NCI-H82 (cell line): ENCODE measurements around the gene ASXL1.

Experiments
- DNase-seq: peaks from one replicate; lab custom pipeline; 2025; lab: John Stamatoyannopoulos, UW

ASXL1 gene

DNA sequence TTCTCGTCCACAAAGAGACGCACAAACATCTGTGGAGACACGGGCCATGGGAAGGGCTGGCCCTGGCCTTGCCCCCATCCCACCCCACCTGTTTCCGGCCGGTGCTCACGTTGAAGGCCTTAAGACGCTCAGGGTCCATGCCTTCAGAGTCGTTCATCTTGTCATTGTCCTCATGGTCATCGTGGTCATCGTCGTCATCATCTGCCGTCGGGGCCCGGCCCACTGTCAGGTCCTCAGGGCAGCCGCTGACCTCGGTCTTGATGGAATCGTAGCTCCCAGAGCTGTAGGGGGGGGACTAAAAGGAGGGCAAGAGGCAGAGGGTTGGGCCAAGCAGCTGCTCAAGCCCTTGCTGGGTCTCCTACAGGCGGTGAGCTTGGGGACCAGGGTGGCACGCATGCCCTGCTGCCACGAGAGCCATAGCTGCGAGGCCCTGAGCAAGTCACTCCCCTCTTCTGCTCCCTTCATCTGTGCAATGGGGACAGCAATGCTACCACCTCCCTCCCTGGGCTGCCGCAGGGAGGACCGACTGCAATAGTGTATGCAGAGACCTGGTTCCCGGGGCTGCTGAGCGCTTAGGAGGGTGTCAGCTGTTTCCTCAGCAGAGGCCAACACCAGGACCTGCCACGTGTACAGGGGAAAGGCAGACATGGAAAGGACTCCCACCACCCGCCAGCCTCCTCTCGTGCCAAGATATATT is 95.5 kb downstream of the ASXL1 start:
- DNase-seq: no peak

DNA sequence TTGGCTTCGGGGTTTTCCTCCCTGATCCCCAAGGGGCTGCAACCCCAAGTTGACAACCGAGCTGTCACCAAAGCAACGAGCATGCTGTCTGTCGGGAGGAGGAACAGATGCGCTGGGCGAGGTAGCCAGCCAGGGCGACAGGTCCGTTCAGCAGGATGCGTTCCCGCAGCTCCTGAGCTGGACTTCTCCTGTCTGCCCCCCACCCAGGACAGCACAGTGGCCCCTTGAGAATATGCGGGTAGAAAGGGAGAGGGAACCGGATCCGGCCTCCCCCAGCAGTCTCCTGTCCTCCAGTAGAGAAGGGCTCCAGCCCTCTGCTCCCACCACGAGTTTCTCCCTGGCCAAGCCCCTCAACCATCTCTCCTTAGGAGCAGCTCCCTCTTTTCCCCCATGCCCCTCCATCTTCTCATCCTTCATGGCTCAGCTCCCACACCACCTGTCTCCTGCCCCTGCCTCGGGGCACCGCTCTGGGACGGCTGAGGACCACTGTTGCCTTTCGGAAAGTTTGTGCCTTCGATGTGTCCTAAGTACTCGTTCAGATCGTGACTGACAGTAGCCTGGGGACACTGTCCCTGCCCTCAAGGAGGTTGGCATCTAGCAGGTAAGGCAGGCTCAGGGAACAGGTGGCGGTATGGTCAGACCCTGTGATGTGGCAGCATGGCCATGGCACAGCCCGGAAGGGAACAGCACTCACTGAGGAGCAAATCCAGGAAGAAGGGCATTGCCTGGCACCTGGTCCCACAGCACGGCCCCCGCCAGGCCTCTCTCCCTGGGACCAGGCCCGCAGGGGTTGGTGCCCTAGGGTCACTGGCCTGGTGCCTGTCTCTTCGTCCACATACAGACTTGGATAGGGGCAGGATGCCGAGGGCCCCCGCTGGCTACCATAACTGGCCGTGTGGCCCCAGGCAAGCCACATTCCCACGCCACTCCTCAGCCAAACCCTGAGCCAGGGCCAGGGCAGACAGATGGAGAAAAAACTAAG is 96.3 kb downstream of the ASXL1 start:
- no peak for DNase-seq

DNA sequence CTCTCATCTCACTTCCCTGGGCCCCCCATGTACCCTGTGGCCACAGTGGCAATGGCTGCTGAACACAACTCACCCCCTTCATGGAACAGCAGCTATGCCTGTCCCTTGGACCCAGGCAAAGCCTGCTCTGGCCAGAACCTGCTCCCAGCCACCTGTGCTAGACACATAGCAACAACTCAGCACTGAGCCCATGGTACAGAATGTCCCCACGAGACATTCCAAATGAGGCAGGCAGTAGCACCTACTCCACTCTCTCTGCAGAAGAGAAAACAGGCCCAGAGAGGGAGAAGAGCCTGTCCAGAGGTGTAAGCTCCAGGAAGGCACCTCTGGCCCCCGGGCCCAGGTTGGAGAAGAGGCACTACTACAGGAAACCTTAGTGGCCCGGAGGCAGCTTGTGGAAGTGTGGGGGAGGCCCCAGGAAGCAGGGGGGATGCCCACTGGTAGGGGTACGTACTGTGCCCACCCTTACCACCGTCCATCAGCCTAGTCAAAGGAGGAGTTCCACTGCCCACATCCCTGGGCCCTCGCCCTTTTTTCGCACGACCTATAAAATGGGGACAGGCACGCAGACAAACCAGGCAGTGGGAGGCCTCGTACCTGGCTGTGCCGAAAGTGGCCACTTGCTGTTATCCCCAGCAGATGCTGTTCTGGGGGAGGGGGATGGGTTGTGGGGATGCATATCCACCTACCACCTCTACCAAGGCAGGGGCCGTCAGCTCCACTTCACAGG is 97.2 kb downstream of the ASXL1 start:
- no peak for DNase-seq

DNA sequence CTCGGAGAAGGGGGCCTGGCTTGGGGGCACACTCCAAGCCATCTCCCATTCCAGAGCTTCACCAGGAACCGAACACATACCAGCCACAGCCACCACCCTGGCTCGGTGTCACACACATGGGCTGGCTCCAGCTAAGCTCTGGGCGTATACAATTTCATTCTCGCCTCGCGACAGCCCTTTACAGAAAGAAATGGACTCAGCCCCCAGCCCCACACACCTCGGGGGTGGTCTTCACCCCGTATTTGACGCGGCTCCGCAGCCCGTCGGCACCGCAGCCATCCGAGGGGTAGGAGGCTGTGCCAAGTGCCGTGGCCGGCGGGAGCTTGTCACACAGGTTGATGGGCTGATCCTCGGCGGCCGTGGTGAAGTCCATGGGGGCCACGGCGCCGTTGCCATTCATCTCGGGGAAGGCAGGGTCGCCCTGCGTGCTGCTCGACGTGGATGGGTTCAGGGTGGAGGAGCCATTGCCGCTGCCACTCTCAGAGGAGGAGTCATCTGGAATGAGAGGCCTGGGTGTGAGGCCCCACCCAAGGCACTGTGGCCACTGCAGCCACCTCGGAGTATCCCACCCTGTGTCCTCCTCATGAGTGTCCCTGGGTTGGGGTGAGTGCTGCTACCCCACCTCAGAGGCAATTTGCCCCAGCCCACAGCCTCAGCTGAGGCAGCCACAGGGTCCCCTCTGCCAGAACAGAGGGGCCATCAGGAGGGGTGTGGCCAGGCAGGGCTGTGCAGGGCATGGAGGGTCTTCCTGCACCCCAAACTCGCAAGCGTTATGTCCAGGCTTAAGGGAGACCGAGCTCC is 98.0 kb downstream of the ASXL1 start:
- DNase-seq: no peak

DNA sequence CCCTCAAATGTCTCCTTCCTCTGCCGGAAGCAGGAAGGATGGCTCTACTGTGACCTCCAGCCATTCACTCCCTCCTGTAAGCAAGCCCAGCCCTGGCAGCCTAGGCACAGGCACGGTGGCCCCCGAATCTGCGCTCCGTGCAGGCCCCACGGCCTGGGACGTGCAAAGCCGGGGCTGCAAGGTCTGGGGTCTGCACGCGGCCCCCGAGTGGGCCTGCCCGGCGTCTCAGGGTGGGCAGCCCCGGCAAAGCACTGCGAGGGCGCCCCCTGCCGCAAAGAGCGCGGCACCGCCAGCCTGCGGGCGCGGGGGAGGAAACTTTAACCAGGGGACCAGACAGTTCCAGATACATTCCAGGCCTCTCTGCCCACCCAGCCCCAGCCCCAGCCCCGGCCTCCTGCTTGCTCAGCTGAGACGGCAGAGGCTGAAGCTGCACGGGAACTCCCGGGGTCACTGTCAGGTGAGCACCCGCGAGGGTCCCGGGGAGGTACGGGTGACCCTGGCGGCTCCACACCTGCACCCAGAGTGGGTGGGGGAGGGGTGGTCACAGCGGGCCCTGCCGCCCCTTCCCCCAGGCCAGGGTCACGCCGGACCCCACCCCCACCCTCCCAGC is 98.8 kb downstream of the ASXL1 start:
- DNase-seq: peak; percentile 85

DNA sequence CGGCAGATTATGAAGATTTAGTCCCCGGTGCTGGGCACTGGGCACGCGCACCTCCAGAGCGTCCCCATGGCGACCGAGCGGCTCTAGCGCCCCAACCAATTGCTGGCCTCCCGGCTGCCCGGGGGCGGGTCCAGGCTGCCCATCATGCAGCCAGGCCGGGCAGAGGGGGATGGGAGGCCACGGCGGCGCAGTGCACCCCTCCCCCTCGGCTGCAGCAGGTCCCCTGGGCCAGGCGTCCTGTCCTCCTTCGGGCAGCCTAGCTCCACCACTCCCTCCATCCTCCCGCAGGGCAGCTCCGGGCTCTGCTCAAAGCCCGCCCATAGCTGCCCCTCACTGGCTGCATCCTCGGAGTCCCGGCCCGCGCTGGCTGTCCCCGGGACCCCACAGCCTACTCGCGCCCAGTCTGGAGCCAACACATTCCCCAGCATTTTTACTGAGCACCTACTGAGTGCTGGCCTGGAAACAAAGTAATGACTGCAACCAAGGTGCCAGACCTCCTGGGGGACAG is 99.4 kb downstream of the ASXL1 start:
- DNase-seq: peak; percentile 94

DNA sequence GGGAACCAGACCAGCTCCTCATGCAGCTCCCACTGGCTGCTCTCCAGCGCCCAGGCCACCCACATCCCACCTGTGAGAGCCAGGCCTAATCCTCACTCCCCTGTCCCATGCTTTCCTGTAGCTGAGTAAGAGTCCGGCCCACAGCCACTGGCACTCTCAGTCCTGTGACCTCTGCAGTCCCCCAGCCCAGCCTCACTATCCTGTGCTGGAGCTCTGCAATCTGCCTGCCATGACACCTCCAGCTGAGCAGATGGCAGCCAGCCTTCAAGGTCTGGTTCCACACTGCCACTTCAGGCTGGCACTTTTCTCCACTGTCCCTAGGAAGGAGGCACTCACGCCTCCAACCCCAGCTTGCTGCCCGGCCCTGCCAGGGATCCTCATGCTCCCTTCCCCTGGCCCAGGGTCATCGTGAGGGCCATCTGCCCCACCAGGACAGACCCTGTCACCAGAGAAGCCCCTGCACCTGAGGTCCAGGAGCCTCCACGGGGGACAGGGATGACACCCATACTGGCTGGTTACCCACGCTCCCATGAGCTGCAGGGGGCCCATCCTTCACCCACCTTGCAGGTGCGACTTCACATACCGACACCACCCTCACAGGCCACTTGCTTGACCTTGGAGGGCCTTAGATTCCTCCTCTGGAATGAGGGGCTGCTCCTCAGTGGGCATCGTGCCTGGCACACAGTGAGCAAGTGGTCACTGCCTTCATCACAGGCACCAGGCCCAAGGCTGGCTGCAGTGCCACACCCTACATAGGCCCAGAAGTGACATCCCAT is 100.1 kb downstream of the ASXL1 start:
- peak; percentile 42 for DNase-seq

DNA sequence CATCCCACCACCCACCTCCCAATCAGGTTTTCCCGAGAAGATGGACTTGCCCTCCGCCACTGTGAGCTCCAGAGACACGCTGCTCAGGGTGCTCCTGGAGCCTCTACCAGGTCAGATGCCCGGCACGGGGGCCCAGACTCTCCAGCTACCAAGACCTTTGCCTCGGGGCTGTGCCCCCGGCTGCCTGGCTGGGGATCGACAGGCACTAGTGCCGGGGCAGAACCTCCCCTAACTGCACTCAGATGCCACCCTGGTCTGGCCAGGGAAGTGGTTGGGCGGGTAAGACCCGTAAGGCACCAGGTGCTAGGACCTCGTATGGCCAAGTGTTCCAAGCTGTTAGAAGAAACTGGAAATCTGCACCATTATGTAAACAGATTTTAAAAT is 100.7 kb downstream of the ASXL1 start:
- no peak for DNase-seq

DNA sequence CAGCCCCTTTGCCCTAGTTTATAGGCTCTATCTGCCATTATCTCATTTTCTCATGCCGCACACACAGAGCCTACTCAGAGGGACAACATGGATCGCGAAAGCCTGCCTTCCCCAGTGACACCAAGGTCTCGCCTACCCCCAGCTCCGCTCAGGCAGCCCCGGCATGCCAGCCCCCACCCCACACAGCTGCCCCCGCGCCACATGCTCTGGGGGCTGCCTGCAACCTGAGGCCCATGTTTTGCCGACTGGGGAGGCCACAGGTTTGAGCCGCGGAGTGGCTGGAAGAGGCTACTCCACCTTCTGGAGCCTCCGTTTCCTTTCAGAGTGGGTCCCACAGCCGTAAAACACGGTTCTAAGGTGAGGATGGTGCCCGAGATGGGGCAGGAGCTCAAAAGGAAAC is 102.1 kb downstream of the ASXL1 start:
- DNase-seq: no peak

DNA sequence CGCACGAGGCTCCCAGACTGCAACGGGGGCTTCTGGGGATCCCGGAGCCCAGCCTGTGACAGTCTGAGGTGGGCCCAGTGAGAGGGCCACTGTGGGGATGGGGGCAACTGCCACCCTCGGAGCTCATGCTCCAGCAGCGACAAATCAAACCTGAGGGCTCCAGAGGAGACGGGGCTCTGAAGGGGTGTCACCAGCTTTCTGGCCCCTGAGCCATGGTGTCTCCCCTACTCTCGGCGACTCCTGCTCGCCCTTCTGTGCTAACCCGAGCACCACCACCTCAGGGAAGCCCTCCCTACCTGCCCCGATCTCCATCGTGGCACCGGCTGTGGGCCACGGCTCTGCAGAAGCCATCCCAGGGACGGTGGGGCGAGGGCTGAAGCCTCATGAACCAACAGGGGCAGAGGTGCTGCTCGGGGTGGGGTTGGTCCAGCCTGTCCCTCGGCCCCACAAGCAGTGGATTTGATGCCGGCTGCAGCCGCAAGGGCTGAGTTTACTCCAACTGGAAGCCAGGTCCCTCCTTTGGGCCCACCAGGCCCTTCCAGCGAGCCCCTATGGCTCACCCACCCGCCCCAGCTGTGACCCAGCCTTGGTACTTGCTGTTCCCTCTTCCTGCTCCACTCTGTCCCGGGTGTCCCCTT is 102.7 kb downstream of the ASXL1 start:
- DNase-seq: no peak

DNA sequence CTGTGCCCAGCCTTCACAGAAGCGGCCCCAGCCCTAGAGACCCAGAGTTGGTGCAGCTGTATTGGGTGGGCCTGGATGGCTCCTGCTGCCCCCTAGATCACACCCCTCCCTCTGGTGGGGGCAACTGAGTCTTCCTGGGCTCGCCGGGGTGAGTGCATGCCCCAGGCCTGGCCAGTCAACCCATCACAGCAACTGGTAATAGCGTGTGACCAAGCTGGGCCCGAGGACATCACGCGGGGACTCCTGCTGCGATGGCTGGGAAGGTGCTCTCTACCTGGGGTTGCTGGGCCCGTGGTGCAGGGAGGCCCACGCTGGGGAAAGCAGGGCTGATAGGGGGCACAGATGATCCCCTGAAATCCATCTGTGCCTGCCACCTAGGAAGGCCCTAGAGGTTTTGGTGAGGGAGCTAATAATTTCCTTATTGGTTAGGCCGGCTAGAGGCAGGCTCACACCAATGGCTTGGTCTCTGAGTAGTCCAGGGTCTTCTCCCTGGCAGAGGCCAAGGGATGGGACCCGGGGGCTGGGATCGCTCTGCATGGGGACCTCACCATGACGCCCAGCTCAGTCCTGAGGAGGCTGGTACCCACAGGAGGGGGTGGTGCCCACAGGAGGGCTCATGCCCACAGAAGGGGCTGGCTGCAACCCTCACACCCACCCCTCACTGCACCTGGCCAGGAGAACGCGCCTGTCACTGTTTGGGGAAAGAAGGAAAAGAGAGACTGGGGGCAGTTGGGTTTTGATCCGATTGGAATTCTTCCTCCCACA is 103.9 kb downstream of the ASXL1 start:
- DNase-seq: no peak

DNA sequence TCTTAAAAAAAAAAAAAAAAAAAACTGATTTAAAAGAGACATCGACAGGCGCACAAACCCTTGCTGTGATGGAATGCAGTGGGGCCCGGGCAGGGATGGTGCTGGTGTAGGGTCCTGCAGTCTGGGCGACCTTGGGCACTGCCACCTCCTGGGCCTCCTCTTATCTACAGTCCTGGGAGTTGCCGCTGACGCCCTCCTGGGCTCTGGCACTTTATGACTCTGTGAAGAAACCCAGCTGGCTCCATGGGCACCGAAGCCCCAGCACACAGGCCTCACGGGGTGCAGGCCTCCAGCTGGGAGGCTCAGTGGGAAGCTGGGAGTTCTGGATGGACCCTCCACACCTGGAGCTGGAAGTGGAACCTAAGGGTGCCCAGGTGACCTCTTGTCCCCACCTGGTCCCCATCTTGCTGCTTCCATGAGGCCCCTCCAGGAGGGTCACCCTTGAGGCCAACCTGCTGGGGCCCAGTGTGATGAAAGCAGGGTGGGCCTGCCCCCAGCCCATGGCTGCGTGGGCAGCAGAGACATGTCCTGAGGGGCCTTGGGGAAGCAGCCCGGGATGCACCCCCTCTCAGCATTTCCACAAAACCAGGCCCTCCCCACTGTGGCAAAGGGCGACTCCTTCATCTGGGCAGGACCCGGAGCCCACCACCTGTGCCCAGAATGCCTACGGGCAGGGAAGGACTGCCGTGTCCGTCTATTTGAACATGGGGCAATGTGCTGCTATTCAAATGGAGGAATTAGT is 104.9 kb downstream of the ASXL1 start:
- DNase-seq: no peak

DNA sequence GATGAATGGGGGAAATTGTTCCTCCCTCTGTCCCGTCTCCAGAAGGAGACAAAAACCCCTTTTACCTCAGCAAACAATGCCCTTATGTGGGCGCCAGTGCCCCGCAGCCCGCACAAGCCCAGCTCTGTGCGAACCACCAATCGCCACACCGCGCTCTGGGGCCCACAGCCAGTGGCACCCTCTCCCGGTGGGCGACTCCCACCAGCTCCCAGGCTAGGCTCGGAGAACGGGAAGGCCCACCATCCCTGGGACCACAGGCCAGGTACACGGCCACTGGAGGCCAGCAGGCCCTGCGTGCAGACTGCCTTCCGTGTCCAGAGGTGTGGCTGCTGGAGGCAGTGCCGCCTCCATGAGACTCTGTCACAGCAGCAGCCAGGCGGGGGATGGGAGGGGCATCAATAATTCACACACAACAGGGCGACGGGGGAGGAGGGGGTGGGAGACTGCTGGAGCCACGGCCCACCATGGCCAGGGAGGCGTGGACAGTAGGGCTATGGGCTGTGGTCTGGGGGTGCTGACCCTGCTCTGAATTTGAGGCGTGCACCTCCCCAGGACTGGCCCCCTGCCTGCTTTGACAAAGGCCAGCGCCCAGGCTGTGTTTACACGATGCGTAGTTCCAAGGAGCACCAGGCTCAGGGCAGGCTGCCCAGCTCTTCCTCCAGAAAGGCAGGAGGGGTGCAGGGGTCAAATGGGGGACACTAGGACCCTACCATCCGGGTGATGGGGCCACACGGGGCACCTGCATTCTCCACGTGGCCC is 105.7 kb downstream of the ASXL1 start:
- DNase-seq: no peak

DNA sequence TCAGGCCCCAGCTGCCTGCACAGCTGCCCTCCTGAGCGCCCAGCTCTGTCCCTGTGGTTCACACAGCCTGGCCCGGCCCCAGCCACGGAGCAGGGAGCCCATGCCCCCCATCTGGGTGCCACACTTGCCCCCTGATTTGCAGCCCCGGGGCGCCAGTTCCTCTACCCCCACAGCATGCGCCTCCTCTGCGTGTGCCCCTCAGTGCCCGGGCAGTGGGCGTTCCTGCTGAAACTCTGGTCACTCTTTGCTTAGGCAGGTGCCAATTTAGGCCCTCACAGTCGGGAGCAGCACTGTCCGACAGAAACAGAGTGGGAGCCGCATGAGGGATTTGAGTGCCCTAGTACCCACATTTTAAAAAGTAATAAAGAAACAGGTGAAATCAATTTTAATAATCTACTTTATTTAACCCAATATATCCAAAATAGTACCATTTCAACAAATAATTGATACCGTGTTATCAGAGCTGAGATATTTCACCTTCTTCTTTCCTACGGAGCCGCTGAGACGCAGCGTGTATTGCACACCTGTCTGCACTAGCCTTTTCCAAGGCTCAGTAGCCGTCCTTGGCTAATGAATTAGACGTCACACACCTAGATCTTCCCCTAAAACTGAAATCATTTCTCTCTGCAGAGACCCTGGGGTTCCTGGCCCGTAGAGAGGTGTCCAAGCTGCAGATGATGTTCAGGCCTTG is 106.4 kb downstream of the ASXL1 start:
- DNase-seq: no peak

DNA sequence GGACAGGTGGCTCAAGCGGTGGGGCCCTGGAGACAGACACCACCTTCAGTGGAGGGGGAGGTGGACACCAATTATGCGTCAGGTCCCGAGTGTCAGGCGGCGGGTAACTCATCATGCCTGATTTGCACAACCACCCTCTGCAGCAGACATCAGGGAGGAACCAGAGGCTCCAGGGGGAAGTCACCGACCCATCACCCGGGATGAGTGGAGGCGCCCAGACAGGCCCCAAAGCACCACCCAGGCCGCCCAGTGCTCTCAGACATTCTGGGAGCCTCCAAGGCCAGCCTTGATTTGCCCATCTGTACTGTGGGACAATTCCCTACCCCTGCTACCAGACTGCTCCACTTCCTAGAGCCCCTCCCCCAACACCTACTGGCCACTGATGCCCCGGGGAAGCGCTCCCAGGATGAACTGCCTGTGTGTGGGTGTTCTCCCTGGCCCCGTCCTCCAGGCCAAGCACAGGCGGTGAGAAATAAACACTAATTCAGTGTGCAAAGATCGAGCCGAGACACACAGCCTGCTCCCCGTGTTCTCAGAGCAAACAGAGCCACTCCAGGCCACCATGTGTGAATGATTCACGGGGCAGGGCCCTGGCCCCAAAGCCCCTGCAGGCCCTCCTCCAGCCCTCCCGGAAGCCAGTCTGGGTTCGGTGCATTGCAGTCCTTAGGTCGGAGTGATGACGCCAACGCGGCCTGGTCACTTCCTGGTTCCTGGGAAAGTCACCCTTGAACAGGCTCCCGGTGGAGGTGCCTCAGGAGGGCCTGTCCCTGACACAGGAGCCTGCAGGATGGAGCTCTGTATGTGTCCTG is 107.2 kb downstream of the ASXL1 start:
- no peak for DNase-seq
